ENCODE measurements around the gene DGUOK.

DNA sequence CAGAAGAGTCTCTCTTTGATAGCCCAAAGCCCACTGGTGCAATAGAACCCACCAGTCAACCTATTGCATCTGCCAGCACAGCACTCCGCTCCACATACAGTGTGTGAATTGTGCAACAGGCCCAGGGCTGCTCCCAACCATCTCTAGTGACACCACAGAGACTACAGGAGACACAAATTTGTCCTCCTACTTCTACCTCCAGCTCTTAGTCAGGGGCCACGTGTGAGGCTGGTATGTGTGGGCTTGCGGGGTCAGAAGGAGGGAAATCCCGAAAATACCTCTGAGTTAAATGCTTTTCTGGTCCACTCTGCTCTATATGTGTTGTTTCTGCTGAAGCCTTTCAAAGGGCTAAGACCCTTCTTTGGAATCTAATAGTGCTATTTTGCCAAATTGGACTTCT is 18.0 kb downstream of the DGUOK start:
- TF ChIP-seq, protein P1, sequence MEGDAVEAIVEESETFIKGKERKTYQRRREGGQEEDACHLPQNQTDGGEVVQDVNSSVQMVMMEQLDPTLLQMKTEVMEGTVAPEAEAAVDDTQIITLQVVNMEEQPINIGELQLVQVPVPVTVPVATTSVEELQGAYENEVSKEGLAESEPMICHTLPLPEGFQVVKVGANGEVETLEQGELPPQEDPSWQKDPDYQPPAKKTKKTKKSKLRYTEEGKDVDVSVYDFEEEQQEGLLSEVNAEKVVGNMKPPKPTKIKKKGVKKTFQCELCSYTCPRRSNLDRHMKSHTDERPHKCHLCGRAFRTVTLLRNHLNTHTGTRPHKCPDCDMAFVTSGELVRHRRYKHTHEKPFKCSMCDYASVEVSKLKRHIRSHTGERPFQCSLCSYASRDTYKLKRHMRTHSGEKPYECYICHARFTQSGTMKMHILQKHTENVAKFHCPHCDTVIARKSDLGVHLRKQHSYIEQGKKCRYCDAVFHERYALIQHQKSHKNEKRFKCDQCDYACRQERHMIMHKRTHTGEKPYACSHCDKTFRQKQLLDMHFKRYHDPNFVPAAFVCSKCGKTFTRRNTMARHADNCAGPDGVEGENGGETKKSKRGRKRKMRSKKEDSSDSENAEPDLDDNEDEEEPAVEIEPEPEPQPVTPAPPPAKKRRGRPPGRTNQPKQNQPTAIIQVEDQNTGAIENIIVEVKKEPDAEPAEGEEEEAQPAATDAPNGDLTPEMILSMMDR (IDR thresholded peaks at IDR 0.05): no peak
- TF ChIP-seq POLR2A (IDR thresholded peaks at IDR 0.05): no peak
- no peak for TF ChIP-seq POLR2AphosphoS5 (IDR thresholded peaks at IDR 0.05)
- TF ChIP-seq EP300 (IDR thresholded peaks at IDR 0.05): no peak
